Measurements from ENCODE around the gene ATP8A1. TPM values are rescaled to one million over a fixed set of nuclear protein-coding genes. Genes with fewer than 3 reads are reported as not detected.

Gene ATP8A1
- total RNA-seq, 2 donors from 2014 or later, result 37.4 to 70.9 TPM

- DNase-seq, result no peak
- H3K4me3 ChIP-seq, result no peak overlapping the region
- H3K4me1 ChIP-seq, result no peaks in the 10 kb centered on the region
- intact Hi-C loops (cut with DNase I), result no loop called here
- WGBS, 2 donors, result 88 to 92% methylated on average over 9 of the region's 9 CpGs
- no peaks in the 10 kb centered on the region for H3K36me3 ChIP-seq (replicated peaks in 1 of 2; ENCODE audit: insufficient read depth in 1 of 2, low read depth in 2 of 2)
- TF ChIP-seq, protein P1, sequence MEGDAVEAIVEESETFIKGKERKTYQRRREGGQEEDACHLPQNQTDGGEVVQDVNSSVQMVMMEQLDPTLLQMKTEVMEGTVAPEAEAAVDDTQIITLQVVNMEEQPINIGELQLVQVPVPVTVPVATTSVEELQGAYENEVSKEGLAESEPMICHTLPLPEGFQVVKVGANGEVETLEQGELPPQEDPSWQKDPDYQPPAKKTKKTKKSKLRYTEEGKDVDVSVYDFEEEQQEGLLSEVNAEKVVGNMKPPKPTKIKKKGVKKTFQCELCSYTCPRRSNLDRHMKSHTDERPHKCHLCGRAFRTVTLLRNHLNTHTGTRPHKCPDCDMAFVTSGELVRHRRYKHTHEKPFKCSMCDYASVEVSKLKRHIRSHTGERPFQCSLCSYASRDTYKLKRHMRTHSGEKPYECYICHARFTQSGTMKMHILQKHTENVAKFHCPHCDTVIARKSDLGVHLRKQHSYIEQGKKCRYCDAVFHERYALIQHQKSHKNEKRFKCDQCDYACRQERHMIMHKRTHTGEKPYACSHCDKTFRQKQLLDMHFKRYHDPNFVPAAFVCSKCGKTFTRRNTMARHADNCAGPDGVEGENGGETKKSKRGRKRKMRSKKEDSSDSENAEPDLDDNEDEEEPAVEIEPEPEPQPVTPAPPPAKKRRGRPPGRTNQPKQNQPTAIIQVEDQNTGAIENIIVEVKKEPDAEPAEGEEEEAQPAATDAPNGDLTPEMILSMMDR (IDR thresholded peaks at IDR 0.05), result no peak
- TF ChIP-seq POLR2A (IDR thresholded peaks at IDR 0.05), result no peak
- no peak overlapping the region for H3K27ac ChIP-seq
- H3K27me3 ChIP-seq, result no peaks in the 10 kb centered on the region
- ATAC-seq, result no peak
- H3K9me3 ChIP-seq, result no peaks in the 10 kb centered on the region
Observed at GRCh38 chr4:42483426-42484379, 173.2 kb downstream of the ATP8A1 start.

DNA sequence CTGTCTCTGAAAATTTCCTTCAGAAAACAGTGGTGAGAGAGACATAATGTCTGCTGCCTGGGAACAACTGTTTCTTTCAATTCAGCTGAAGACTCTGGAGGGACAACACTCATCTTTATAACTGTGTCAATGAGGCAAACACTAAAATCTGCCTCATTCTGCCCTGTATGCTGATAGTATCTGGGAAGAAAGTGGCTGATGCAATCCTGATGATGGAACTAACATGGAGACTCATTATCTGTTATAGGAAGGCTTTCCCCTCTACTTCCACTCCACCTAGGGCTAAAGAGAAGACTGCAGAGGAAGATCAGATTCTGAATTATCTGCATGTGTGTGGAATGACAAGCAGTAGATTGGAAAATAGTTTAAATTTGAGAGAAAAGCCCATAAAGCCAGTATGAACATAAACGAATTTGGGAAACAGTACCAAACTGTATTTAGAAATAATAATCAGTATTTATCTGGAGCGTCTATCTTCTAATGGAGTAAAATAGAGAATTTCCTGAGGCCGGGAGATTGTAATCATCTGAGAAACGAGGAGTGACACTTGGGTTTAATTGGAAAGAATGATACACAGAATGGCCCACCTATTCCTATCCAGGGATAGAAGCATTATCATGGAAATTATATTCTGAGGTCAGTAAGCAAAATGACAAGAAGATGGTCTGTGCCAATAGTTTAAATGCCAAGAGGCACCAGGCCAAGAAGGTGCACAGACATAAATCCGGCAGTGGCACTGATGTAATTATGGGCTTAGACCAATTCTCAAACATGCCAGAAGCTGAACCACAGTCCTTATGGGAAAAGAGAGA lies 174.2 kb downstream of the ATP8A1 start:
- Histone ChIP-seq H3K9me3 (no peaks in the 10 kb centered on the region), H3K27ac (no peak overlapping the region), H3K4me3 (no peak overlapping the region), H3K27me3 (no peaks in the 10 kb centered on the region), H3K36me3 (replicated peaks in 1 of 2; ENCODE audit: insufficient read depth in 1 of 2, low read depth in 2 of 2) (no peaks in the 10 kb centered on the region), H3K4me1 (no peaks in the 10 kb centered on the region)
- DNase-seq (no peak), ATAC-seq (no peak)
- WGBS, 2 donors, result 76 to 79% methylated on average over 5 of the region's 5 CpGs
- intact Hi-C loops (cut with DNase I), result no loop called here
- no peak for TF ChIP-seq POLR2A (IDR thresholded peaks at IDR 0.05)
- TF ChIP-seq, protein P1 (IDR thresholded peaks at IDR 0.05), result no peak

DNA sequence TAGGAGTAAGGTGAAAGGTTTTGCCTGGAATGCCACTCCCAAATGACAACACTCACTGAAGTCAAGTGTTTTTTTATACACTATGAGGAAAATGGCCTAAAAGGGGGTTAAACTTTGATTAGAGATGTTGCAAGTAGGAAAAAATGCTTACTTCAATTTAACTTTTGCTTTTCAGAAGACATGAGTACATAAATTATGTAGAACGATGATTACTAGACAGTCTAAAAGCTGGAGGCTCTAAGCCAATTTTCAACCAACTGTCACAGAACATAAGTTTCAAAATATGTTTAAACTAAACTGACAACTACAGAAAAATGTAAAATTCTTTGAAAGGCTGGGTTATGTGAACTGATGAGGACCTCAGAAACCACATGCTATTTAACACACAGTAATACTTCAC lies 176.2 kb downstream of the ATP8A1 start:
- no peaks in the 10 kb centered on the region for H3K27me3 ChIP-seq
- WGBS, 2 donors, result 82 to 86% methylated on average over 1 of the region's 1 CpG
- H3K4me3 ChIP-seq, result no peak overlapping the region
- intact Hi-C loops (cut with DNase I), result no loop called here
- no peak overlapping the region for H3K27ac ChIP-seq
- TF ChIP-seq POLR2A (IDR thresholded peaks at IDR 0.05), result no peak
- TF ChIP-seq, protein P1 (IDR thresholded peaks at IDR 0.05), result no peak
- DNase-seq, result no peak
- no peaks in the 10 kb centered on the region for H3K36me3 ChIP-seq (replicated peaks in 1 of 2; ENCODE audit: insufficient read depth in 1 of 2, low read depth in 2 of 2)
- H3K4me1 ChIP-seq, result no peaks in the 10 kb centered on the region
- no peaks in the 10 kb centered on the region for H3K9me3 ChIP-seq
- no peak for ATAC-seq

- no peaks in the 10 kb centered on the region for H3K36me3 ChIP-seq (replicated peaks in 1 of 2; ENCODE audit: insufficient read depth in 1 of 2, low read depth in 2 of 2)
- intact Hi-C loops (cut with DNase I), result no loop called here
- H3K27ac ChIP-seq, result no peak overlapping the region
- no peak for TF ChIP-seq POLR2A (IDR thresholded peaks at IDR 0.05)
- TF ChIP-seq, protein P1 (IDR thresholded peaks at IDR 0.05), result no peak
- H3K27me3 ChIP-seq, result no peaks in the 10 kb centered on the region
- H3K4me1 ChIP-seq, result no peaks in the 10 kb centered on the region
- 85 to 90% methylated on average over 1 of the region's 1 CpG for WGBS, 2 donors
- DNase-seq, result no peak
- ATAC-seq, result no peak
- H3K9me3 ChIP-seq, result no peaks in the 10 kb centered on the region
- H3K4me3 ChIP-seq, result no peak overlapping the region
Observed at GRCh38 chr4:42480281-42480680, 176.6 kb downstream of the ATP8A1 start.

Measured in body of pancreas (tissue), 4 donors.